HepG2 (cell line): ENCODE results near the gene ADSL. TPM values are rescaled to one million over a fixed set of nuclear protein-coding genes. Genes with fewer than 3 reads are reported as not detected.
A peak's percentile ranks its signal among the peaks of the same experiment; 100 is the strongest.

Experiments
- ASH2L ChIP-seq: fragments of 300-600, 200-600 bp; sonication (generic); IDR thresholded peaks from 2 replicates; pipeline ENCODE4 v1.7.0; 2017; ENCODE audit warnings: low read depth, mild to moderate bottlenecking, moderate library complexity, mixed read lengths, low read length; ENCODE audit not compliant: insufficient read length
- CREB3 ChIP-seq: sonication (generic); formaldehyde crosslinking; IDR thresholded peaks from 2 replicates; pipeline ENCODE4 v1.5.0; 2020; ENCODE audit warnings: missing genetic modification reagents
- HBP1 ChIP-seq: IDR thresholded peaks from 2 replicates; pipeline ENCODE4 v1.6.1; 2016; ENCODE audit warnings: low read depth, control low read depth
- HOXA3 ChIP-seq: sonication (generic); formaldehyde crosslinking; IDR thresholded peaks from 2 replicates; pipeline ENCODE4 v1.5.0; 2020; ENCODE audit warnings: missing genetic modification reagents
- PCBP1 ChIP-seq: fragments of 200-400 bp; formaldehyde crosslinking; IDR thresholded peaks from 2 replicates; pipeline ENCODE4 v1.6.1; 2017; ENCODE audit warnings: mild to moderate bottlenecking, low read depth, low read length, borderline replicate concordance
- PHF21A ChIP-seq: sonication (generic); formaldehyde crosslinking; IDR thresholded peaks from 2 replicates; pipeline ENCODE4 v1.5.0; 2020; ENCODE audit warnings: mild to moderate bottlenecking, missing genetic modification reagents
- PHF5A ChIP-seq: IDR thresholded peaks from one replicate; pipeline ENCODE4 v1.6.1; 2018; ENCODE audit warnings: low read depth, missing genetic modification reagents; ENCODE audit not compliant: unreplicated experiment
- POLR2AphosphoS5 ChIP-seq: IDR thresholded peaks from 2 replicates; pipeline ENCODE4 v1.6.1; 2012; ENCODE audit warnings: low read depth, low read length
- SNAPC5 ChIP-seq: sonication (generic); formaldehyde crosslinking; IDR thresholded peaks from 2 replicates; pipeline ENCODE4 v1.8.1; 2023; ENCODE audit warnings: mild to moderate bottlenecking, missing genetic modification reagents, borderline replicate concordance
- SNRNP70 ChIP-seq: fragments of 200-400 bp; formaldehyde crosslinking; IDR thresholded peaks from 2 replicates; pipeline ENCODE4 v1.6.1; 2017; ENCODE audit warnings: mild to moderate bottlenecking, low read depth, low read length, moderate library complexity
- SRF ChIP-seq: IDR thresholded peaks from 2 replicates; pipeline ENCODE4 v1.6.1; 2011; ENCODE audit warnings: mild to moderate bottlenecking, low read depth, low read length, moderate library complexity
- STAG1 ChIP-seq: sonication (generic); formaldehyde crosslinking; IDR thresholded peaks from 2 replicates; pipeline ENCODE4 v1.4.0; 2020; ENCODE audit warnings: missing genetic modification reagents
- STAT5B ChIP-seq: sonication (generic); formaldehyde crosslinking; IDR thresholded peaks from 2 replicates; pipeline ENCODE4 v1.4.0; 2020; ENCODE audit warnings: missing genetic modification reagents
- TBX3 ChIP-seq: fragments of 450-650 bp; IDR thresholded peaks from 2 replicates; pipeline ENCODE4 v1.6.1; 2017; ENCODE audit warnings: antibody characterized with exemption, mild to moderate bottlenecking, inconsistent platforms, borderline replicate concordance
- ZFP1 ChIP-seq: IDR thresholded peaks from 2 replicates; pipeline ENCODE4 v1.6.1; 2016
- ZKSCAN1 ChIP-seq: fragments of 150-350 bp; IDR thresholded peaks from 2 replicates; pipeline ENCODE4 v1.6.1; 2014; ENCODE audit warnings: low read length
- ZNF362 ChIP-seq: sonication (generic); formaldehyde crosslinking; IDR thresholded peaks from 2 replicates; pipeline ENCODE4 v1.4.0; 2020; ENCODE audit warnings: missing genetic modification reagents, mild to moderate bottlenecking, borderline replicate concordance
- ZNF512B ChIP-seq: sonication (generic); formaldehyde crosslinking; IDR thresholded peaks from 2 replicates; pipeline ENCODE4 v1.5.1; 2020; ENCODE audit warnings: missing genetic modification reagents, mild to moderate bottlenecking, borderline replicate concordance
- ZNF552 ChIP-seq: sonication (generic); formaldehyde crosslinking; IDR thresholded peaks from 2 replicates; pipeline ENCODE4 v1.9.0; 2022; ENCODE audit warnings: missing genetic modification reagents, mild to moderate bottlenecking, borderline replicate concordance
- ZNF563 ChIP-seq: sonication (generic); formaldehyde crosslinking; IDR thresholded peaks from 2 replicates; pipeline ENCODE4 v1.8.0; 2022; ENCODE audit warnings: mild to moderate bottlenecking, moderate library complexity, missing genetic modification reagents
- ZNF747 ChIP-seq: sonication (generic); formaldehyde crosslinking; IDR thresholded peaks from 2 replicates; pipeline ENCODE4 v1.8.1; 2023; ENCODE audit warnings: missing genetic modification reagents, mild to moderate bottlenecking, borderline replicate concordance
- ZNF766 ChIP-seq: sonication (generic); formaldehyde crosslinking; IDR thresholded peaks from 2 replicates; pipeline ENCODE4 v1.5.0; 2020; ENCODE audit warnings: missing genetic modification reagents, borderline replicate concordance
- ZSCAN12 ChIP-seq: sonication (generic); formaldehyde crosslinking; IDR thresholded peaks from 2 replicates; pipeline ENCODE4 v1.9.0; 2021; ENCODE audit warnings: mild to moderate bottlenecking, missing genetic modification reagents
- polyA plus RNA-seq, 8 experiments: library from polyadenylated mRNA; depleted of rRNA in 3 of 8; stranded (reverse) in 7 of 8; unstranded in 1 of 8; fragments of >200 nt; fragmentation: Illumina TruSeq in 4 of 8; extraction: Trizol in 4 of 8; gene quantifications; 2 replicates each; pipeline versions ENCODE4 v1.2.1 to v1.2.3, GENCODE V29; 2011 to 2016; ENCODE audit warnings: low read depth in 4 of 8, missing spikeins in 1 of 8, mixed read lengths in 1 of 8; ENCODE audit not compliant: insufficient read depth in 1 of 8
- total RNA-seq, 5 experiments: library from RNA; depleted of rRNA; stranded (reverse); fragments of >200 nt; fragmentation: Illumina TruSeq; extraction: Trizol; gene quantifications; 2 replicates each; pipeline ENCODE4 v1.2.3, GENCODE V29; 2016; ENCODE audit warnings: low read depth in 1 of 5

The ADSL gene
- total and polyA plus RNA-seq, 2 of the 13 experiments (the other 11 are each of a cell fraction or from before 2014, with no cell fraction given): 123 to 174 TPM

- TF ChIP-seq STAT5B (CRISPR knock-in tag) (peak; percentile 81; the same call in 1 of the 2 replicates), CREB3 (CRISPR knock-in tag) (peak; percentile 87; the same call in 1 of the 2 replicates), ZNF552 (CRISPR knock-in tag) (peak; percentile 45; the same call in 1 of the 2 replicates), ZNF563 (CRISPR knock-in tag) (peak; percentile 80), SRF (0 out of 2 replicates have a peak, but pooled peaks have one; percentile 10), POLR2AphosphoS5 (peak; percentile 98), PCBP1 (peak; percentile 57; the same call in 1 of the 2 replicates), ZNF766 (CRISPR knock-in tag) (peak; percentile 63; the same call in 1 of the 2 replicates), ASH2L (peak; percentile 88), SNAPC5 (CRISPR knock-in tag) (no peak), TBX3 (no peak), ZNF512B (CRISPR knock-in tag) (no peak), STAG1 (CRISPR knock-in tag) (no peak), ZFP1 (CRISPR knock-in tag) (peak; percentile 77; the same call in 1 of the 2 replicates), ZNF747 (CRISPR knock-in tag) (0 out of 2 replicates have a peak, but pooled peaks have one; percentile 47), PHF21A (peak; percentile 48; the same call in 1 of the 2 replicates), HBP1 (CRISPR knock-in tag) (peak; percentile 84; the same call in 1 of the 2 replicates), ZNF362 (CRISPR knock-in tag) (no peak), ZSCAN12 (CRISPR knock-in tag) (0 out of 2 replicates have a peak, but pooled peaks have one; percentile 43), ZKSCAN1 (no peak), SNRNP70 (no peak), PHF5A (CRISPR knock-in tag) (peak; percentile 89), HOXA3 (CRISPR knock-in tag) (peak; percentile 91)
Observed at GRCh38 chr22:40346185-40347118, at the start of gene ADSL (continued).
